A204.1 (cell line): ENCODE measurements around the gene CX3CL1.
"Not testable (repeated sequence)": the region's sequence is repeated elsewhere in the genome, so short reads cannot be mapped to it uniquely, and the experiment has no call there.

ENCODE experiments used
- FAIRE-seq: peaks from 2 replicates; lab custom pipeline; 2012; peaks lifted over from hg19 to GRCh38; lab: Jason Lieb, UNC

CX3CL1 gene

DNA sequence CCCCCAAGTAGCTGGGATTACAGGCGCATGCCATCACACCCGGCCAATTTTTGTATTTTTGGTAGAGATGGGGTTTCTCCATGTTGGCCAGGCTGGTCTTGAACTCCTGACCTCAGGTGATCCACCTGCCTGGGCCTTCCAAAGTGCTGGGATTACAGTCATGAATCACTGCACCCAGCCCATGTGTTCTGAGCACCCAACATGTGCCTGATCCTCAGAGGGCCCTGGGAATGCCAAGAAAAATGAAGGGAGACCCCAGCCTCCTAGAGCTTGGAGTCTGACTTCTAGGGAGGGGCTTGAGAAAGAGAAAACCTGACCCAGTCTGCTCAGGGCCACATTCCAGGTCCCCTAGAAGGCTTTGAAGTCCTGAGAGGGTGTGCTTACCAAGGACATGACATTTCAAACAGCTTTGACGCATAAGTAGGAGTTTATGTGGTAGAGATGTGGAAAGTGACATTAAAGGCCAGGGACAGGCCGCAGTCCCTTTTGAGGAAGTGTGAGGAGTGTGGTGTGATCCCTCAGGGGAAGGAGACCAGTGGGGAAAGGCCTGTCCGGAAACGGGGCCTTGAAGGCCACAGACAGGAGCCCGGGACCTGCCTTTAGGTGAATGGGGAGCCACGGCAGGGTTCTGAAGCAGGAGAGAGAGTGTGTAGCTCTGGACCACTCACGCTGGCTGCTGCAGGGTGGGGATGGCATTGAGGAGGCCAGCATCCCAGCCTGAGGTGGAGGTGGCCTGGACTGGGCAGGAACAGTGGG, 14.8 kb upstream of the CX3CL1 start:
- FAIRE-seq, result no peak

DNA sequence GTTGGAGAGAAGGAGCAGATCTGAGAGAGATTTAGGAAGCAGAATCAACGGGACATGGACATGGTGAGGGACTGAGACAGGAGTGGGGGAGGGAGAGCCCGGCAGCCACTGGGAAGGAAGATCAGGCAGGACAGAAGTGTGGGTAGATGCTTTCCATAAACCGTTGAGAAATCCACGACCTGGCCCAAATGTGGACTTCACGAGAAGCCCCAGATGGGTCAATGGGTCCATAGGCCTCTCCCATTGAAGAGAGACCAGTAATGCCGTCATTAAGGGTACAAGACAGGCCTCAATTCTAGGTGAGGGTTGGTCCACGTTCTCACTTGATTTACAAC, 14.2 kb upstream of the CX3CL1 start:
- FAIRE-seq, result no peak

DNA sequence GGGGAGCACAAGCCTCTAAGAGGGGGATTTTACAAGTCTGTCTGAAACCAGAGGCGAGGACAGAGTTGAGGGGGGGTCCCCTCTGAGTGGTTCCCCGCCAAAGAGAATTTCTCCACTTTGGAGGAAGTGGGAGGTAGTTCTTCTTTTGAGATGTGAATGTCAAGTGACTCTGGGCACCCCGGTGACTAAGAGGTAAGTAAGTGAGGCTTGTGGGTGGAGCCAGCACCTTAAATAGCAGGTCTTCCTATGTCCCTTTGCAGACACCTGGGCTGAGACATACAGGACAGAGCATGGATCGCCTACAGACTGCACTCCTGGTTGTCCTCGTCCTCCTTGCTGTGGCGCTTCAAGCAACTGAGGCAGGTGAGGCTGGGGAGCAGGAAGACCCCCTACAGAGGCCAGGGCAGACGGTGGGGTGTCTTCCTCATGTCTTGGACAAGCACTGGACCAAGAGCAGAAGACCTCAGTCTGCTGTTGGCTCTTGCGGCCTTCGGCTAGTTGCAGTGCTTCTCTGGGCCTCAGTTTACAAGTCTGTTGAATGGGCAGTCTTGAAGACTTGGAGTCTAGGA, 13.7 kb upstream of the CX3CL1 start, which contains the start of gene CCL22:
CCL22 (plus strand) TSS at position 257 of the 569 bp plus-strand sequence; CDS start at position 291, 34 bp downstream.
- FAIRE-seq, result no peak

DNA sequence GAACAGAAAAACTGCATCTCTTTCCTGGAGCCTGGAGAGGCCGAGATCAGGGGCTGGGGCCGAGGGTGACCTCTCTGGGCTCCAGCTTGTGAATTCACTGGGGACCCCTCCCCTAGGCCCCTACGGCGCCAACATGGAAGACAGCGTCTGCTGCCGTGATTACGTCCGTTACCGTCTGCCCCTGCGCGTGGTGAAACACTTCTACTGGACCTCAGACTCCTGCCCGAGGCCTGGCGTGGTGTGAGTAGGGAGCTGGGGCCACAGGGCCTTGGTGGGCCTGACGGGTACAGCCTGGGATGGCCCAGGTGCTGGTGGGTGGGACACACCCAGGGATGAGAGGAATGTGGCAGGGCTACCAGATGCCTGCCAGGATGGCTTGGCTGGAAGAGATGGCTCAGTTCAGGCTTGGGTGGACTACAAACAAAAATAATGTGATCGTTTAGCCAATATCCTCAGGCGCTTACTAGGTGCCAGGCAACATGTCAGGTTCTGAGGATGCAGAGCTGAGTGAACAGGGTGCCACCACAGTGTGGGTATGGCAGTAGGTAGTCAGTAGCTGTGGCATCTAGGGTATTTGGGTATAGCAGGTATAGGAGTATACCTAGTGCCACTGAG, 11.9 kb upstream of the CX3CL1 start:
- FAIRE-seq, result no peak

DNA sequence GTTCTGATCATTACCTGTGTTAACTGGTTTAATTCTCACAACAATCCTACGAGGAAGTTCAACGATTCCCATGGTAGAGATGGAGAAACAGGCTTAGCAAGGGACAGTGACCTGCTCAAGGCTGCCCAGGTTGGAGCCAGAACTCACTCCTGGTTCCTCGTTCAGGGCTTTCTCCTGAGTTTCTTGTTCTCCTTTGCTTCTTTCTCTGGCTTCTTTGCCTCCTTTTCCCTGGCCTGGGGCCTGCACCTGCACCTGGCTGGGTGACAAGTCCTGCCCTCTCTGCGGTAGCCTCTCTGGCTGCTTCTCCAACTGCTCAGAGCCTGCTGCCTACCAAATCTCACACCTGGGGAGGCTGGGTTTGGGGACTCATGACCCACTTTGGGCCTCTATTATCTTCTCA, 10.9 kb upstream of the CX3CL1 start:
- FAIRE-seq, result no peak

DNA sequence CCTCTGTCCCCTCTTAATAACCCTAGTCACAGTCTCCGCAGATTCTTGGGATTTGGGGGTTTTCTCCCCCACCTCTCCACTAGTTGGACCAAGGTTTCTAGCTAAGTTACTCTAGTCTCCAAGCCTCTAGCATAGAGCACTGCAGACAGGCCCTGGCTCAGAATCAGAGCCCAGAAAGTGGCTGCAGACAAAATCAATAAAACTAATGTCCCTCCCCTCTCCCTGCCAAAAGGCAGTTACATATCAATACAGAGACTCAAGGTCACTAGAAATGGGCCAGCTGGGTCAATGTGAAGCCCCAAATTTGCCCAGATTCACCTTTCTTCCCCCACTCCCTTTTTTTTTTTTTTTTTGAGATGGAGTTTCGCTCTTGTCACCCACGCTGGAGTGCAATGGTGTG, 8.1 kb upstream of the CX3CL1 start:
- FAIRE-seq, result no peak

DNA sequence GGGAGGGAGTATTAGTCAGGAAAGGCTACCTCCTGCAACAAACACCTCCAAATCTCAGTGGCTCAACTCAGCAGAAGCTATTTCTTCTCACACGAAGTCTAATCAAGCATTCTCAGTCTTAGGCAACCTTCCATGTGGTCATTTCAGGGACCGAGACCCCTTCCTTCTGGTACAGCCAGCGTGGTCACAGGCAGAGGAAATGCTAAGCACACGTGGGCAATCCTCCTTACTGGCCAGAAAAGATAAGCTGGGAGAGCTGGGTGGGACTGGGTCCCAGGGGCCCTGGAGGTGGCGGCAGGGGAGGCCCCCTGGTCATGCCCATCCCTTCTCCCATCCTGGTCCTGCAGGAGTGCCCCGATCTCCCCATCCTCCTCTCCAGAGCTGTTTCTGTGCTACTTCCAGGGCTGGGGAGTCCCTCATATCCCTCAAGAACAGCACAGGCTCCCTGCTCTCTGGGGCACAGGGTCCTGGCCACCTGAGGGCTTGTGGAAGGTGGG, 5.7 kb upstream of the CX3CL1 start:
- no peak for FAIRE-seq

DNA sequence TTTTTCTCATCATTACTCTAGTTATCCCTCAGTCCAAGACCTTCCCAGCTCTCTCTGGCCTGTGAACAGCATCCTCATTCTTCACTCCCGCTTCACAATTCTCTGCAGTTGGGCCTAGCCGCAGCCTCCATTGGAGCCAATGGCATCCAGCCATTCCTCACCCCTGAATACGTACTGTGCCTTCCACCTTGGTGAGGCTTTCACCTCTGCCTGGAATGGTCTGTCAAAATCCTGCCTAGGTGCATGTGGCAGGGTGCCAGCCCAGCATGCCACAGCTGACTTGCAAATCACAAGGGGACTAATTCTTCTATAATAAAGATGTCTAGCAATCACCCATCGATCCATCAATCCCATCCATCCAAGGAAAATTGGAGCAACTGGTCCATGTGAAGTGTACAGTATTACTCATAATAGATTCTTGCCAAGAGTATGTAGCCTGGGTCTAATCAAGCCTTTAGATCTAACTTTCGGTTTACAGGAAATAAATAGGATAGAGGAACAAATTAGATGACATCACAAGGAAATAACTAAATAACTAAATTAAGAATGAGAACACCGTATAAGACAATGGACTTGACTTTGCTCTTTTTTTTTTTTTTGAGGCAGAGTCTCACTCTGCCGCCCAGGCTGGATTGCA, 5.1 kb upstream of the CX3CL1 start:
- FAIRE-seq, result no peak

DNA sequence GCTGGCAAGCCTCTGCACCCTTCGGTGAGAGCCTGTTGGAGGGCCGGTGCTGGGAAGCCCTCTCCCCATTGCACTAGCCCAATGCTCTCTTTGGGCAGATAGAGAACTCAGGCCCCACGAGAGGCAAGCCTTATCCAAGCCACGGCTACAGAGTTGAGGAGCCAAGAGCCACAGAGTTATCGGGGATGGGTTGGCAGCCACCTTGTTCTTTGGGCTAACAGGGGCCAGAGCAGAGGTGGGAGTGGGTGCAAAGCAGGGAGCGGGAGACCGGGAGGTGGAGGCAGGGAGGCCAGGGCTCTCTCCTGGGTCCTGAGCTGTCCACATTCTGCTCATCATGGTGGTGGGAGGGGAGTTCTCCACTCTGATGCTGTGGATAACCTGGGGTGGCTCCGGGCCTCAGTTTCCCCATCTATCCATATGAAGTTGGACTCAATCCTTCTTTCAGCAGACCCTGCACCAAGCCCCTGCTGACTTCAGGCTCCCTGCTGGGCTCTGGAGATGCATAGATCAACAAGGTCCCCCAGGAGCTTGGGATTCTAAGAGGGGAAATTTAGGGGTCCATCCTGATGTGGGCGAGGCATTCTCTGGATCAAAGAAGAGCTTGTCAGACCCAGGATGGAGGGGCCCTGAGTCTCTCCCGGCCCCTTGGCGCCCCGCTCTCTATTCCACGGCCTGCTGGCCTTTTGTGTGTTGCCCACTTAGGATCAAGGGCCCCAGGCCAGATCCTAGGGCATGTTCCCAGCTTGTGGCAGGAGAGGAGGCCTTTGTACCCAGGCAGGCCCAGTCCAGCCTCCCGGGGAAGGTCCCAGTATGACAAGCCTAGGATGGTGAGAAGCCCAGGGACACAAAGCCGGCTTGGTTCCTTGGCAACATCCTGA, 557 bp upstream of the CX3CL1 start:
- no peak for FAIRE-seq

DNA sequence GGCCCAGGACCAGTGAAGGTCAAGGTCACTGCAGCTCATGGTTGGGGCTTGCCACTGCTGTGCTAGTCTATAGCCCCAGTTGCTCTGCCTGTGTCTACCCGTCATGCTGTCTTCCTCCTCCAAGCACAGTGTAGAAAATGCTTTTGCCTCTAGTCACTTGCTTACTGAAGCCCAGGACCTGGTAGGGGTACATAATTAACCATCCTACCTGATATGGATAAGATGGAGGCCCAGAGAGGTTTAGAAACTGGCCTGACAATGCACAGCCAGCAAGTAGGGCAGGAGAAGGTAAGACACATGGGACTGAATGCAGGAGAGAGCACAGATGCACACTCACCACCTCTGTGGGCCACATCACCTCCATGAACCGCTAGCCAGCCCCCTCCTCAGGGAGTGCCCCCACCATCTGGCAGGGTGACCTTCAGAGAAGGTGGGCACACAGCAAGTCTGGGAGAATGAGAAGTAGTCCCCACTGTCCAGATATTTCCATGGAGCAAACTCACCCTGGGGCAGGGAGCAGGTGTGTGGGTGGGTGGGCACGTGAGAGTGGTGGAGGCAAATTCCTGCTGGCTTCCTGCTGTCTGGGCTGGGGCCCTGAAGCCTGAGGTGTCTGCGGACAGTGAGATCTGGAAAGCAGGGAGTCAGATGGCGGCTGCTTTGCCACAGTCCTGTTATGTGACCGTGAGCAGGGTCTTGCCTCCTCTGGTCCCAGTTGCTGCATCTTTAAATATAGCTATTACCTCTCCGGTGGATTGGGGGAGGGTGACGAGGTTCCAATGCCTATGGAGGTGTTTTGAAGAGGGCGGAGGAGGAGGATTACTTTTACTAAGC, 1.0 kb downstream of the CX3CL1 start:
- no peak for FAIRE-seq

DNA sequence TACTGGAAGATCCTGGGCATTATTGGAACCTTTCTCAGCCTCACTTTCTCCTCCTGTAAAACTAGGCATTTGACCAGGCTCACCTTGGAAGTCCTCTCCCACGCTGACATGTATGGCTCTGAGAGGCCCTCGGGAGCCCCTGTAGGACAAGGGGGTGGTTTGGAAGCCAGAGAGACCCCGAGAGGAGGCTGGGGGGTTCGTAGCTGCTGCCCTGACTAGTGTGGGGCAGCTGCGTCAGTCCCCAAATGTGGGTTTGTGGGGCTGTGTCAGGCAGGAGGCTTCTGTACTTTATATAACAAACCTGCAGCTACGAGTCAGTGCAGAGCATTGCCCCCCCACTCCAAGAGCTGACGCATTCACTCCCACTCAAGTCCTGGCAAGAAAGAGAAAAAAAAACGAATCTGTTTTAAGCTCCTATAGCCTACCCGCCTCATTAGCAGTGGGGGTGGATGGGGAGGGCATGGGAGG, 1.8 kb downstream of the CX3CL1 start:
- no peak for FAIRE-seq

DNA sequence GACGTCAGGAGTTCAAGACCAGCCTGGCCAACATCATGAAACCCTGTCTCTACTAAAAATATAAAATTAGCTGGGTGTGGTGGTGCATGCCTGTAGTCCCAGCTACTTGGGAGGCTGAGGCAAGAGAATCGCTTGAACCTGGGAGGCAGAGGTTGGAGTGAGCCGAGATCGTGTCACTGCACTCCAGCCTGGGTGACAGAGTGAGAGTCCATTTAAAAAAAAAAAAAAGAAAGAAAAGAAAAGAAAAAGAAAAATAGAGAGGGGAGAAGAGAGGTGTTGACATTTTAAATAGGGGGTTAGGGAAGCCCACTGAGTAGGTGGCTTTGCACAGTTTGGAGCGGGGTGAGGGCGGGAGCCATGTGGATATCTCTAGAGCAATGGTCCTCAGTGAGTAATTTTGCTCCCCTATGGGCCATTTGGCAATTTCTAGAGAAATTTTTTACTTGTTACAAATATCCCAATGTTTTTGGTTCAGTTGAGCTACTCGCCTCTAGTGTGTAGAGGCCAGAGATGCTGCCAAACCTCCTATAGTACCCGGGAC, 2.7 kb downstream of the CX3CL1 start:
- not testable (repeated sequence) for FAIRE-seq

DNA sequence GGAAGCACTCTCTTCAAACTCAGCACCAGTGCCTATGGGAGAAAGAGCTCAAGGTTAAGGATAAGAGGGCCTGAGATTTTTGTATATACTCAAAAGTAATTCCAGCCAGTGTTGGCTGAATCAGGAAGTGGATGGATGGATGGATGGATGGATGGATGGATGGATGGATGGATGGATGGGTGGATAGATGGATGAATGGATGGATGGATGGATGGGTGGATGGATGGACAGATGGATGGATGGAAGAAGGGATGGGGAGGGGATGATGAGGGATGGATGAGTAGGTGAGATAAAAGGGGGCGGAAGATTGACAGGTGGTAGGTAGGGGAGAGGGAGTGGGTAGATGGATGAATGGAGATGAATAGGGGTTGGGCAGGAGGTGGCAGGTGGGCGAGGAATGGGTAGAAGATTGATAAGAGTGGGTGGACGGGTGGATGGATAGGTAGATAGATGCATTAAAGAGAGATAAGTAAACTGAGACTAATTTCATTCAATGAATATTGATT, 4.1 kb downstream of the CX3CL1 start:
- no peak for FAIRE-seq

DNA sequence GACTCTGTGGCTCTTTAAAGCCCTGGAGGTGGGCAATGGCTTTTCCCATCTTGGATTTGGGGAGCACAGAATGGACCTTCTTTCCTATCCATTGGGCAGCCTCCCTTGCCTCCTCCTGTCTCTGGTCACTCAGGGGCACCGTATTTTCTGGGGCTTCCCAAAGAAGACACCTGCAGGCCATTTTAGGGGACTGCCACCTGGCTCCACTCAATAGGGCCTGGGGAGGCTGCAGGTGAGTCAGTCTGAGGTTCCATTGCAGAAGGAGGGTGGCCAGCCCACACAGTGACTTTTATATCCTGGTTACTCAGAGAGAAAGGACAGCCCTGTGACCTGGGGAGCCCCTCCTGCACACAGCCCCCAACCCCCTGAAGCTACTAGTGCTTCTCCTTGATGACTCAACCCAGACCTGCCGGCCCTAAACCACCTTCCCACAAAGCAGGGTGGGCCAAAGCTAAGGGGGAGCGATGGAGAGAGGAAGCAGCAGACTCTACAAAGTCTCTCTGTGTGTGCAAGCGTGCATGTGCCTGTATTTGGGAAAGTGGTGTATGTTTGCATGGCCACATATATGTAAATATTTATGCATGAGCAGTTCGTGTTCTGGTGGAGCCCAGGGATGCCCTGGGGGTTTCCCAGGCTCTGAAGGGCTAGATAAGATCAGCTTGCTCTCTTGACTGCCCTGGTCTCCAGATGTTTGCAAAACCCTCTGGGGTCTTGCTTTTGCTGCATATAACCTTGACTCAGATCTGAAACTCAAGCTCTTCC, 5.0 kb downstream of the CX3CL1 start:
- no peak for FAIRE-seq

DNA sequence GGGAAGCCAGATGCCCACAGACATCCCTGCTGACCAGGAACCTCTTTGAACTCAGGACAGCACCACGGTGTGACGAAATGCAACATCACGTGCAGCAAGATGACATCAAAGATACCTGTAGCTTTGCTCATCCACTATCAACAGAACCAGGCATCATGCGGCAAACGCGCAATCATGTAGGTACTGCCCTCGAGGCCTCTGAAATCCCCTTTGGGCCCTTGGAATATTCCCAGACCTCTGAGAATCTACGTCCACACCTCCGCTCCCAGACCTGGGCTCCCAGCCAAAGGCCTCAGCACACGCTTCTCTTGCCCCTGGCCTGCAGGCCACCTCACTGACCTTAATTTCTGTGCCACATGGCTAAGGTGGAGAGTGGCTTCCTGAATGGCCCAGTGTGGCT, 7.3 kb downstream of the CX3CL1 start:
- no peak for FAIRE-seq

DNA sequence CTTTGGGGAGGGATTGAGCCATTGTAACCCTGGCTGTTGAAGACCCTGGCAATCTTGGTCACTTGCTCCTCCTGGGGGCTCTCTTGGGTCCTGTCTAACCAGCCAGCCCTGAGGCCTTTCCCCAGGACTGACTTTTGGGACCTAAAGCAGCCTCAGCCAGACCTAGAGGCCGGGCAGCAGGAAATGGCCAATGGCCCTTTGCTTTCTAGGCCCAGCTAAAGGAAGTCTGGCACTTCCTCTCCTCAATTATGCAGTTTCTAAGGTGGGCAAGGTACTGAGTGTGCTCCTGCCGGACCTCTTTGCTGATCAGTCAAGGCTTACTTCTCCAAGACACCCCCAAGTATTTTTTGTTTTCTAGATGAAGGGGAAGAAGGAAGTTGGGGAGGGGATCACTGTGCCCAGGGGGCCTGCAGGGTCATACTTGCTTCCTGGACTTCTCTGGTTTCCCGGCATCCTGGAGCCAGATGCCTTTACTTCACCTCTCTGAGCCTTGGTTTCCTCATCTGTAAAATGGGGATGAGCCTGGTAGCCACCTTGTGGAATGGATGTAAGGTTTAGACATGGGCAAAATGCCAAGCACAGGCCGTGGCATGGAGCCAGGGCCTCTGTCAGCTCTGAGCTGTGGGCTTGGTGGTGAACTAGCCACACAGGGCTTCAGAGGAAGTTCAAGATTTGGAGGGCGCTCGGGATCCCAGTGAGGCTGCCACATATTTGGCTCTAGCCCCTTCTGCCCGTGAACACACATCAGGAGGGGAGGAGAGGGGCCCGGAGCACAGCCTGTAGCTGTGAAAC, 8.6 kb downstream of the CX3CL1 start:
- FAIRE-seq, result no peak

DNA sequence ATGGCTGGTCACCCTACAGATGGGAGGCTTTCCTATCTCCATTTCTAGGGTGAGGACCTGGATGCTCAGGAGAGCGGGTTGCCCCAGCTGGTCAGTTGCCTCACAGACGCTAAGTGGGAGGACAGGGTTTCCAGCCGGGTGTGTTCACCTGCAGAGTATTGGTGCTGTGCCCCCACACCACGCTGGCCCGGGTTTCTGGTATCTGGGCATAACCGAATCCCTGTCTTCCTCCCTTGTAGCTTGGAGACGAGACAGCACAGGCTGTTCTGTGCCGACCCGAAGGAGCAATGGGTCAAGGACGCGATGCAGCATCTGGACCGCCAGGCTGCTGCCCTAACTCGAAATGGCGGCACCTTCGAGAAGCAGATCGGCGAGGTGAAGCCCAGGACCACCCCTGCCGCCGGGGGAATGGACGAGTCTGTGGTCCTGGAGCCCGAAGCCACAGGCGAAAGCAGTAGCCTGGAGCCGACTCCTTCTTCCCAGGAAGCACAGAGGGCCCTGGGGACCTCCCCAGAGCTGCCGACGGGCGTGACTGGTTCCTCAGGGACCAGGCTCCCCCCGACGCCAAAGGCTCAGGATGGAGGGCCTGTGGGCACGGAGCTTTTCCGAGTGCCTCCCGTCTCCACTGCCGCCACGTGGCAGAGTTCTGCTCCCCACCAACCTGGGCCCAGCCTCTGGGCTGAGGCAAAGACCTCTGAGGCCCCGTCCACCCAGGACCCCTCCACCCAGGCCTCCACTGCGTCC, 9.7 kb downstream of the CX3CL1 start:
- no peak for FAIRE-seq
